ENCODE results near the gene DNAJC6. TPM values are rescaled to one million over a fixed set of nuclear protein-coding genes. Genes with fewer than 3 reads are reported as not detected.

Gene DNAJC6
- total and polyA plus RNA-seq, 2 of the 13 experiments (the other 11 are each of a cell fraction or from before 2014, with no cell fraction given): 1.0 to 1.6 TPM

DNA sequence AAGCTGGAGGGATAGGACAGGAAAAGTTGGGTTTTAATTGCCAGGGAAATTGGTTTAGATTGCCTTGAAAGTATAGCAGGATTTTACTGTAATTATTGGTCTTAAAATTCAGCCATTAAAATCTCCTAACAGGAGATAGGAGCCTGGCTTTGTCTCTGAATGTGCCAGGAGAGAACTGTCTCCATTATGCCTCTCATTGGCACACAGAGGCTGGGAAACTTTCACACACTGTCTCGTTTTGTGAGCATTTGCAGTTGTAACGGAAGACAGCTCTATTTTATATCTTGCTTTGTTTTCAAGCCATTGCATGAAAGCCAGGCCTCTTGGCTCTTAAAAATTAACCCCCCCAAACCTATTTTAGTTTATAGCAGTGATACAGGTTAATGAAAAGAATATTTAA is 12.5 kb downstream of the DNAJC6 start:
- WGBS (ENCODE audit: low lambda C conversion rate): 14% methylated on average over 2 of the region's 2 CpGs
- FAIRE-seq (no peak), ATAC-seq (no peak), DNase-seq (ENCODE audit: low spot score) (no peak)
- Histone ChIP-seq H3K4me3 (replicated peaks in 1 of 3; ENCODE audit: insufficient read depth in 1 of 3, low read depth in 2 of 3, low read length in 3 of 3) (no peak overlapping the region), H2AFZ (ENCODE audit: low read length) (no peak overlapping the region), H3K36me3 (replicated peaks in 1 of 2; ENCODE audit: control insufficient read depth in 1 of 2, insufficient read depth in 2 of 2, low read length in 2 of 2) (no peaks in the 10 kb centered on the region), H3K27me3 (ENCODE audit: control insufficient read depth in 1 of 2, insufficient read depth in 2 of 2, low read length in 2 of 2) (no peaks in the 10 kb centered on the region), H3K9ac (ENCODE audit: insufficient read depth, low read depth, low read length) (no peak overlapping the region), H3K4me1 (ENCODE audit: insufficient read depth, low read length) (no peaks in the 10 kb centered on the region), H3K79me2 (ENCODE audit: insufficient read depth, low read length) (no peaks in the 10 kb centered on the region), H3K9me3 (ENCODE audit: low read length) (no peaks in the 10 kb centered on the region), H3K4me2 (ENCODE audit: low read depth, low read length) (no peak overlapping the region), H4K20me1 (ENCODE audit: insufficient read depth, low read length) (no peaks in the 10 kb centered on the region), H3K27ac (ENCODE audit: extremely low read length, insufficient read depth, low read length) (no peak overlapping the region)
- in situ Hi-C loops (cut with HindIII; ENCODE audit: extremely low pct_ligation_motif_present, low pct_unique_long_range_greater_than_20kb) (no loop called here), intact Hi-C loops (cut with micrococcal nuclease; ENCODE audit: unreplicated experiment) (no loop called here)
- TF ChIP-seq FOXC1 (CRISPR knock-in tag; IDR thresholded peaks at IDR 0.05; ENCODE audit: borderline replicate concordance) (no peak), SYNCRIP (IDR thresholded peaks at IDR 0.05; ENCODE audit: insufficient read depth, low read depth, low read length) (no peak), HOXA7 (CRISPR knock-in tag; IDR thresholded peaks at IDR 0.05) (no peak), ZMYM2 (CRISPR knock-in tag; IDR thresholded peaks at IDR 0.05) (no peak), MAFG (CRISPR knock-in tag; IDR thresholded peaks at IDR 0.05) (no peak), NAIF1 (CRISPR knock-in tag; IDR thresholded peaks at IDR 0.05; ENCODE audit: borderline replicate concordance) (no peak), CEBPB (IDR thresholded peaks at IDR 0.05; ENCODE audit: borderline replicate concordance, low read depth, low read length) (no peak)
- CTCF ChIA-PET (ENCODE audit: low intra/inter-chr PET ratio, low total read pairs): no interaction called here
- BruUV-seq (replicated peaks): no TSS peak
- POLR2A ChIA-PET: no interaction called here

DNA sequence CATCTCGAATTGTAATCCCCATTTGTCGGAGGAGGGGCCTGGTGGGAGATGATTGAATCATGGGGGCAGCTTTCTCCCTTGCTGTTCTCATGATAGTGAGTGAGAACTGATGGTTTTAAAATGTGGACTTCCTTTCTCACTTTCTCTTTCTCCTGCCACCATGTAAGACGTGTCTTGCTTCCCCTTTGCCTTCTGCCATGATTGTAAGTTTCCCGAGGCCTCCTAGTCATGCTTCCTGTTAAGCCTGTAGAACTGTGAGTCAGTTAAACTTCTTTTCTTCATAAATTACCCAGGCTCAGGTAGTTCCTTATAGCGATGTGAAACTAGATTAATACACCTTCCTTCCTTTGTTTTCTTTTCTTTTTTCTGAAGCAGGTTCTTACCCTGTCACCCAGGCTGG is 13.9 kb downstream of the DNAJC6 start:
- BruUV-seq (replicated peaks): no TSS peak
- no peak for DNase-seq (ENCODE audit: low spot score)
- ChIA-PET CTCF (ENCODE audit: low intra/inter-chr PET ratio, low total read pairs) (no interaction called here), POLR2A (no interaction called here)
- Histone ChIP-seq H3K79me2 (ENCODE audit: insufficient read depth, low read length) (no peaks in the 10 kb centered on the region), H3K27me3 (ENCODE audit: control insufficient read depth in 1 of 2, insufficient read depth in 2 of 2, low read length in 2 of 2) (no peaks in the 10 kb centered on the region), H3K4me2 (ENCODE audit: low read depth, low read length) (no peak overlapping the region), H3K4me1 (ENCODE audit: insufficient read depth, low read length) (no peaks in the 10 kb centered on the region), H3K9ac (ENCODE audit: insufficient read depth, low read depth, low read length) (no peak overlapping the region), H3K36me3 (replicated peaks in 1 of 2; ENCODE audit: control insufficient read depth in 1 of 2, insufficient read depth in 2 of 2, low read length in 2 of 2) (no peaks in the 10 kb centered on the region), H3K9me3 (ENCODE audit: low read length) (no peaks in the 10 kb centered on the region), H3K4me3 (replicated peaks in 1 of 3; ENCODE audit: insufficient read depth in 1 of 3, low read depth in 2 of 3, low read length in 3 of 3) (no peak overlapping the region), H2AFZ (ENCODE audit: low read length) (no peak overlapping the region), H3K27ac (ENCODE audit: extremely low read length, insufficient read depth, low read length) (no peak overlapping the region), H4K20me1 (ENCODE audit: insufficient read depth, low read length) (no peaks in the 10 kb centered on the region)
- WGBS (ENCODE audit: low lambda C conversion rate): 63% methylated on average over 5 of the region's 5 CpGs
- no peak for TF ChIP-seq ARID5B (CRISPR knock-in tag; IDR thresholded peaks at IDR 0.05)
- no peak for TF ChIP-seq STAT6 (CRISPR knock-in tag; IDR thresholded peaks at IDR 0.05; ENCODE audit: borderline replicate concordance)
- TF ChIP-seq GATA4 (IDR thresholded peaks at IDR 0.05; ENCODE audit: borderline replicate concordance, low read depth): no peak
- ATAC-seq: no peak
- intact Hi-C loops (cut with micrococcal nuclease; ENCODE audit: unreplicated experiment) (no loop called here), in situ Hi-C loops (cut with HindIII; ENCODE audit: extremely low pct_ligation_motif_present, low pct_unique_long_range_greater_than_20kb) (no loop called here)
- FAIRE-seq: no peak
